NCI-H2171 treated with DMSO at 0.1 percent for 48 hours (cell line): ENCODE results near the gene ADAM17.
"Not testable (repeated sequence)": the region's sequence is repeated elsewhere in the genome, so short reads cannot be mapped to it uniquely, and the experiment has no call there.

Source experiments
- DNase-seq: peaks from one replicate; lab custom pipeline; 2025; lab: John Stamatoyannopoulos, UW

ADAM17 gene

DNA sequence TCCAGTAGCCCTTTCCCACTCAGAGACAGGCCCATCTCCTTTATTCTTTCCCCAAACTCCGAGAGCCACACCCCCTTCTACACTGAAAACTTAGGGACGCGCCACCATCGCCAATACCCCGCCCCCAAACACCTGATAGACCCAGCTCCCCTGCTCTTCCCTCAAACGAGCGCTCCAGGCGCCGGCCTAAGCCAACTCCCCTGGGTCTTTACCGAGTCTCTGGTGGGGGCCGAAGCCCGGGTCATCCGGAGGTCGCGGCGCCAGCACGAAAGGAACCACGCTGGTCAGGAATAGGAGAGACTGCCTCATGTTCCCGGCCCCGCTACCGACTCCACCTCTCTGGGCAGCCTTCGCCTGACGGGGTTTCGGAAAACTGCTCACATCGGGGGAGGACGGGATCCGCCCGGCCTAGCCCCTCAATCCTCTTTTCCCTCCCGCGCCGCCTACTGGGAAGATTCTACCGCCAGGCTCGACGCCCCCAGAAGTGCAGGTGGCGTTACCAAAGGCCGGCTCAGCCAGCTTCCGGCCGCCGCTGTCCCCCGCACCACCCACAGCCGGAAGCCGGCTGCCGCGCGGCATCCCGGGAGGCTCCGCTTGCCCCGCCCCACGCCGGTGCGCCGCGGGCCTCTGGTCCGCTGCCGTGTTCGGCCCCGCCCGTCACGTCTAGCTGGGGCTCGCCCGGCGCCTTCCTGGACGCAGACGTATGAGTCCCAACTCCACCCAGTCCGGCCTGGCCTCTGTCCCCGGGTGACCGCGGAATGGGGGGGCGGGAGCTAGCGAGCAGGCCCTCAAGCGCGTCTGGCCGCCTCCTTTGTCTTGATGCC, at the start of gene ADAM17:
TSS of gene ADAM17 (minus strand) at position 534 of the 824 bp plus-strand sequence. CDS start at position 309, 225 bp downstream.
- DNase-seq = peak; percentile 98

DNA sequence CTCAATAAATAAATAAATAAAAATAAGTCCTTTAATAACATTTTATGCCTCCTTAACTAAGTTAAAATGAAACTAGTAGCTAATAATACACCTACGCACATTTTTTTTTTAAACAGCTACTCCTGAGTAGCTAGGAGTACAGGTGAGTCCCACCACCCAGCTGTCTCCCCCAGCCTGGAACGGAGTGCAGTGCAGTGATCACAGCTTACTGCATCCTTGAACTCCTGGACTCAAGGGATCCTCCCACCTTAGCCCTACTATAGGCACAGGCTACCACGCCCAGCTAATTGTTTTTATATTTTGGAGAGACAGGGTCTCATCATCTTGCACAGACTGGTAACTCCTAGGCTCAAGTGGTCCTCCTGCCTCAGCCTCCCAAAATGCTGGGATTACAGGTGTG, 46.8 kb upstream of the ADAM17 start:
- no peak for DNase-seq

DNA sequence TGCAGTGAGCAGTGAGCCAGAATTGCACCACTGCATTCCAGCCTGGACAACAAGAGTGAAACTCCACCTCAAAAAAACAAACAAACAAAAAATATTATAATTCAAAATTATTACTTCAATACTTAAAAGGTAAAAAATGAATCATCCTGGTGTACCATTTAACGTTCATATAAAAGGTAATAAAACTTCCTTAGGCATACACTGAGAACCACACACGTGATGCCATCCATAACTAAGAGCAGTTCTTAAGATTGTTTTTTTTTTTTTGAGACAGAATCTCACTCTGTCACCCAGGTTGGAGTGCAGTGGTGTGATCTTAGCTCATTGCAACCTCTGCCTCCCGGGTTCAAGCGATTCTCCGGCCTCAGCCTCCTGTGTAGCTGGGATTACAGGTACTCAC, 45.8 kb upstream of the ADAM17 start:
- no peak for DNase-seq

DNA sequence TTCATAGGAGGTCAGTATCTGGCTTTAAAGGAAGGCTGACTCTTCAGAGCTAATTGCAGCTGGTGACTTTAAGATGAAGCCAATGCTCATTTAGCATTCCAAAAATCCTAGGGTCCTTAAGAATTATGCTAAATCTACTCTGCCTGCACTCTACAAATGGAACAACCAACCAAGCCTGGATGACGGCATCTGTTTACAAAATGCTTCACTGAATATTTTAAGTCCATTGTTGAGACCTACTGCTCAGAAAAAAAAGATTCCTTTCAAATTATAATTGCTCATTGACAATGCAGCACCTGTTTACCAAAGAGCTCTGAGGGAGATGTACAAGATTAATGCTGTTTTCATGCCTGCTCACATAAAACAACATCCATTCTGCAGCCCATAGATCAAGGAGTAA, 43.8 kb upstream of the ADAM17 start:
- no peak for DNase-seq

DNA sequence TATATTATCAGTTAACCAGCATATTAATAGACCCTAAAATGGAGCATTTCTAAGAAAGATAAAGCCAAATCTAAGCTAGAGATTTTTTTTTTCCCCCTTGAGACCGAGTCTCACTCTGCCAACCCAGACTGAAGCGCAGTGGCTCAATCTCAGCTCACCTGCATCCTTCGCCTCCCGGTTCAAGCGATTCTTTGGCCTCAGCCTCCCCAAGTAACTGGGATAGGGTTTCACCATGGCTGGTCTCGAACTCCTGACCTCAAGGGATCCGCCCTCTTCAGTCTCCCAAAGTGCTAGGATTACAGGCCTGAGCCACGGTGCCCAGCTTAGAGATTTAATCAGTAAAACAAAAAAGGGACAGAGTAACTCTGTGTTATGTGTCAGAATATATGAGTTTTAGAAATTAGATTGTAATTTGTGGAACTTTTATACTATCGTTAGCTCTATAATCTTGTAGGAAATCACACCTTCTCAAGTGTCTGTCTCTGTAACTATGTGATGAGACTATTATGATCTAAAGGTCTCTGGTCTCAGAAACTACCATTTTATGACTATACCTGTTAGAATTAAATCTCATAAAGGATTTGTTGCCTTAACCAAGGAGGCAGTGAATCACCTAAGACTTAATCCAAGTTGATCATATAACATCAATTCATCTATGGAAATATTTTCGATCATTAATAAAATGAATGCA, 41.1 kb upstream of the ADAM17 start:
- no peak for DNase-seq

DNA sequence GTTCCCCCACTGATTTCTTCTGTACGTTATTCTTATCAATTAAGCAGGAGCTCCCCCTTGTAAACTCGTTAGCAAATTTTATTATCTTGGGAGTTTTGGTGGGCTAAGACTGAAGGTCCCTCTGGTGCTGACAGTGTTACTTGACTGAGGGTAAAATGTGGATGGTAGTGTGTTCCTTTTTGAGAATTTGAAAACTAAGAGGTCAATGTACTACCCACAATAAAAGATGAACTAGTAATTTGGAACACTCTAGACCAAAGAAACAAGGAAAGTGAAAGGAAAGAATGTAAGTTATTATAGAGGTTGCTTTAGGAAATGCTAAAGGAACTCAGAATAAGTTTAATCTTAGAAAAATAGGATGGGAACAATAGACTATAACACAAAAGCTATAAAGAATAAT, 40.1 kb upstream of the ADAM17 start:
- no peak for DNase-seq

DNA sequence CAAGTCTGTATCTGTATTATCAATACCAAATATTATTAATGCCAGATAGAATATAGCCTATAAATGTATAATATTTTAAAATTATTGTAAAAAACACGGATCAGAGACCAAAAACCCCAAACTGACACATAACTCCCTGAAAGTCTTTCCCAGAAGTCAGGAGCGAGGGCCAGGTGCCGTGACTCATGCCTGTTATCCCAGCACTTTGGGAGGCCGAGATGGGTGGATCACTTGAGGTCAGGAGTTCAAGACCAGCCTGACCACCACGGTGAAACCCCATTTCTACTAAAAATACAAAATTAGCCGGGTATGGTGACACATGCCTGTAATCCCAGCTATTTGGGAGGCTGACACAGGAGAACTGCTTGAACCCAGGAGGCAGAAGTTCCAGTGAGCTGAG, 39.6 kb upstream of the ADAM17 start:
- not testable (repeated sequence) for DNase-seq

DNA sequence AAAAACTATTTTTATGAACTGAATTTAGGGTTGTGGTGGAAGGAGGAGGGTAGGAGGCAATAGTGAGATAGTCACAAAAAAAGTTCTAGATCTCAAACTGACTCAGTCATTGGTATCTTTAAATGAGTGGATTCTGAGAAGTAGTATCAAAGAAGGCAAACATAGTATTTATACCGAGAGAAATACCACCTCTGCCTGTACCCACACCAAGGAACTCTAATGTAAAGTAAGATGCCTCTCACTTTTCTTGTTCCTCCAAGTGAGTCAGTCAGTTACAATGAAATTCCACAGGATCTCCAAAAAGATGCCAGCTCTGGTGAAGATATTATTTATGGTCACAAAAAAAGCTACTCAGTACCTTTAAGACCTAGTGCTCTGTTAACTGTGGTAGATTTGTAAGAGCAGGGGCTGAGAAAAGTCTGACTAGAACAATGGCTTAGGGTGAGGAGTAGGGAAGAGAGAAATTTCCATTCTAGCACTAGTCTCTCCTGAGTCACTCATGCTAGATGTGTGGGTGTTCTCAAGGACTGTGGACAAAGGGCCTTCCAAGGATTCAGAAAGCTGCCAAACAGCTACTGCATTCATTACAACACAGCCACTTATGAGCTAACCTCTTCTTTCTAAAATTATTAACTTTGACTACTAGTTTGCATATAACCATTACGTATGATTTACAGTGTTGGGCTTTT, 38.9 kb upstream of the ADAM17 start:
- no peak for DNase-seq

DNA sequence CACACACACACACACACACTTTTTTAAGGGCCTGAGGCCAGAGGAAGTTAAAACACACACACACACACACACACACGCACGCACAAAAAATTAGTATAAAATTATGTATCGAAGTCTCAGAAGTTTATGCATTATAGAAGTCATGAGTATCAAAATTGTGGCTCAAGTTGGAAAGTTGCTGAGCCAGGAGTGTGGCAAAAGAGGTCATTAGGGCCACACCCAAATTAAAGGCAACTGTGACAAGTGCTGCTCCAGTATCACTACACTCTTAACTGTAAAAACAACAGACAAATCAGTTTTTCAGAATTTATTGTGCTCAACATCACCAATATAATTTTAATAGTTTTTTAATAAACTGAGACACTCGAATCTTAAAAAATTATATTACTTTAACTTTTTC, 38.3 kb upstream of the ADAM17 start:
- DNase-seq = no peak

DNA sequence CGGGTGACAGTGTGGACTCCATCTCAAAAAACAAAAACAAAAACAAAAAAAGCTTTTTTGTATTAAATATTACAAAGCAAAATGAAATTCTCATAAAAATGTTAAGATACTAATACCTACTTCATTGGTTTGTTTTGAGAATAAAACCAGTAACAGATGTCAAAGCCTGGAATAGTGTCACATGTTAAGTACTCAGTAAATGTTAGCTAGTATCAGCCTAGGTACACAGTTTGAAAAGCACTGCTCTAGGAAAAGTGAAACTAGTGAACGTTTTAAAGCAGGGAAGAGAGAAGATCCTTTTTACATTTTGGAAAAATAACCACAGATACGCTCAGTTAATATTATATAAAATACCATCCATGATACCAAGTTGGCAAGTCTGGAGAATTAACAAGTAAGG, 37.1 kb upstream of the ADAM17 start:
- no peak for DNase-seq

DNA sequence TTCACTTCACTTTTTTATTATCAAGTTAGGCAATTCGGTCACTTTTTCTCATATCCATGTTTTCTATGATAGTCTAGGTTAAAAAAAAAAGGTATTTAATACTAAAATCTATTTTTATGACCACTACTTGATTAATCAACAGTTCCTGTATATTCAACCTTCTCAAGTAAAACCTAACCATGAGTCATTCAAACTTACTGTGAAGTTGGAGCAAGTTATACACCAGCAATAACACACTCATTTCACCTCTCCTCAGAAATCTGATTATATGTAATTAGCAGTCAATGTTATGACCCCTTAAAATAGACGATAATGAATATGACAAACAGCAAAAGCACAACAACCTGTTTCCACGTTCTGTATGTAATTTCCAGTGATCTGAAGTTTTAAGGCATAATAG, 35.0 kb upstream of the ADAM17 start:
- DNase-seq = no peak

DNA sequence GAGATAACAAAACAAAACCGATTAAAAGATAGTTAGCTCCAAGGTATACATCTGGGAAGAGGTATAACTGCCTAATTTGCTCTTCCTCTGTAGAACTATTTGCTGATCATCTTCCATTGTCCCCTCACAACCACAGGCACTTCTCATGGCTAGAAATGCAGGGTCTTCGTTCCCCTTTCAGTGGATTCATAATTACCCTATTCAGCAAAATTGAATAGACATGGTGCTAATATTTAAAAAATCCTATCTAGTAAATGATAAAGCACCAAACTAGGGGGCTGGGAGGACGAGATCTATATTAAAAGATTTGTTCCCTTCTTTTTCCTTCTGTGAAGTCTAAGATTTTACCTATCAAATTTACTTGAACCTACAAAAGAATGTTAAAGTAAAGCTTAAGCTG, 30.8 kb upstream of the ADAM17 start:
- no peak for DNase-seq

DNA sequence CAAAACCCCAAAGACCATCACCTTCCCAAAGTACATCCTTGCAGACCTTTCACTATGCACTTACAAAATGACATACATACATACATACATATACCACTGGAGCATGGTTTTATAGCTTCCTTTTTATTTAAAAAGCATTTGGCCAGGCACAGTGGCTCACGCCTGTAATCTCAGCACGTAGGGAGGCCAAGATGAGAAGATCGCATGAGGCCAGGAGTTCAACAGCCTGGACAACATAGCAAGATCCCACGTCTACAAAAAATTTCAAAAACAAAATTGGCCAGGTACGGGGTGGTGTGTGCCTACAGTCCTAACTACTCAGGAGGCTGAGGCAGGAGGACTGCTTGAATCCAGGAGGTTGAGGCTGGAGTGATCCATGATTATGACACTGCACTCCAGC, 29.9 kb upstream of the ADAM17 start:
- DNase-seq = no peak

DNA sequence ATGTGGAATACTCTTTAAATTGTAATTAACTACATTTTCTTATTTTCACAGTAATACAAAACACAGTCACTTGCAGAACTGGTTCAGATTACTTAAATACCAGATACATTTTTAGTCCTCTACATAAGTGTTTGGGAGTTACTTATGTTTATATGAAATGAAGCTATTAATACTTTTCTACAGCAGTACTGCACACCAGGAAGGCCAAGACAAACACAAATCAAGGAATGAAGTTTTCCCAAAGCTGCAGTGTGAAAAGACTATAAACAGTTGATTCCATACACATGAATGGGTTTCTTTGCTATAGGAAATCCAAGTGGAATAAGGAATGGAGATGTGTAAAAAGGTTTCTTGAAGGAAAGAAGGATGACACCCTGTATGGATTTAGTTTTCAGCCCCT, 29.3 kb upstream of the ADAM17 start:
- not testable (repeated sequence) for DNase-seq

DNA sequence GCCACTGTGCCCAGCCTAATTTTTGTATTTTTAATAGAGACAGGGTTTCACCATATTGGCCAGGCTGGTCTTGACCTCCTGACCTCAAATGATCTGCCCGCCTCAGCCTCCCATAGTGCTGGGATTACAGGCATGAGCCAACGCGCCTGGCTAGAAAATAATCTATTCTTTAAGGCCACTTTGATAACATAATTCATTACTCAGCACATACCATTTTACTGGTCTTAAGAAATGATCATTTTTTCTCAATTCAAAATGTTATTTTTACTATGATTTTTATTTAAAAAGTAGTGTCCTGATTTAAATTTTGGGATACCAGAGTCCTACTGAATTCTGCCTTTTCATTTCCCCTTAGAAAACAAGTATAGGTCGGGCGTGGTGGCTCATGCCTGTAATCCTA, 27.0 kb upstream of the ADAM17 start:
- DNase-seq = no peak

DNA sequence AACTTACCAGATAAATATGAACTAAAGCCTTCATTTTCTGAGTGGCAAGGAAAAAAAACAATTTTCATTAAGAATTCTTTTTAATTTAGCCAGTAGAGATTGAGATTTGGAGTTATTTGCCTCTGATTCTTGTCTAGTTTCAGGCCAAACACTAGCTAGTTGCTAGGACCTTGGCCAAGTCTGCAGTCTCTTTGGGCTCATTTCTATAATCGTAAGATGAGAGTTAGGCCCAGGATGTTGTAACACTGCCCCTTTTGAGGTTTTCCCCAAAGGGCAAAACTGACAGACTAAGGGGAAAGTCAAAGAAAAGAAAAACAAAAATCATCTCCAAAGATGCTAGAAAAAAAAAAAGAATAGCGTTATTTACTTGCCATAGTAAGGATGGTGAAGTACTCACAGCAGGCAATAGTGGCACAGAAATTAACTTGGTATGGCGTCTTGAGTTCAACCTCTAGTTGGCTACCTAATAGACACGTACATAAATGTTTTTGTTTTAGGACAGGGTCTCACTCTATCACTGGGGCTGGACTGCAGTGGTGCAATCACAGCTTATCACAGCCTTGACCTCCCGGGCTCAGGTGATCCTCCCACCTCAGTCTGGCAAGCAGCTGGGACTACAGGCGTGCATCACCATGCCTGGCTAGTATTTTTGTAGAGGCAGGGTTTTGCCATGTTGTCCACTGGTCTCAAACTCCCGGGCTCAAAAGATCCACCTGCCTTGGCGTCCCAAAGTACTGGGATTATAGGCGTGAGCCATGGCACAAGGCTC, 23.0 kb upstream of the ADAM17 start:
- DNase-seq = no peak

DNA sequence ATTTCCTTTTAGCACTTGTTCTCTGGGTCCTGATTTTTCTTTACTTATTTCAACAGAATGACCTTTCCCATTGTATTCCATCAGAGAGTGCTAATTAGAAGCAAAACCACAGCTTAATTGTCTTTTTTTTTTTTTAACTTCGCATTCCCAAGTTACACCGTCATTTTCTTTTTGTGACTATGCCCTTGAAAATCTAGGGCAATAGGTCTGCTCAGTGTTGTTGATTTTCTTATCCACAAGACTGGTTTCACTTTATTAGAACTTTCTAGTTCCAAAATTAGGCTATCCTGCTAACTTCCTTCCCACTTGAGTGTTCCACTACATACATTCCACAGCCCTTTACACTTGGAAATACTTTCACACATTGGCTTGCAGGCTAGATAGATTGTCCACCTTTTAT, 18.7 kb upstream of the ADAM17 start:
- no peak for DNase-seq

DNA sequence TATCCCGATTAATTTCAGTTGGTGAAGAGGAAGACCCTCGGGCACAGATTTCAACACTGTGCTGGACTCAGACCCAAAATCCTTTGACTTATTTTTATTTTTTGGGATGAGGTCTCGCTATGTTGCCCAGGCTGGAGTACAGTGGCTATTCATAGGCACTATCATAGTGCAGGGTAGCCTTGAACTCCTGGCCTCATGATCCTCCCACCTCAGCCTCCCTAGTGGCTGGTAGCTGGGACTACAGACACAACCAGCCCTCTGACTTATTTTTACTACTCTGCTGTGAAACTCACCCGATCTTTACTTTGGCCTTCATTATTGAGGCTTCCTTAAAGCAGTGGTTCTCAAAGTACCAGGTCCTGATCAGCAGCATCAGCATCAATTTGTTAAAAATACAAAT, 18.2 kb upstream of the ADAM17 start:
- DNase-seq = no peak

DNA sequence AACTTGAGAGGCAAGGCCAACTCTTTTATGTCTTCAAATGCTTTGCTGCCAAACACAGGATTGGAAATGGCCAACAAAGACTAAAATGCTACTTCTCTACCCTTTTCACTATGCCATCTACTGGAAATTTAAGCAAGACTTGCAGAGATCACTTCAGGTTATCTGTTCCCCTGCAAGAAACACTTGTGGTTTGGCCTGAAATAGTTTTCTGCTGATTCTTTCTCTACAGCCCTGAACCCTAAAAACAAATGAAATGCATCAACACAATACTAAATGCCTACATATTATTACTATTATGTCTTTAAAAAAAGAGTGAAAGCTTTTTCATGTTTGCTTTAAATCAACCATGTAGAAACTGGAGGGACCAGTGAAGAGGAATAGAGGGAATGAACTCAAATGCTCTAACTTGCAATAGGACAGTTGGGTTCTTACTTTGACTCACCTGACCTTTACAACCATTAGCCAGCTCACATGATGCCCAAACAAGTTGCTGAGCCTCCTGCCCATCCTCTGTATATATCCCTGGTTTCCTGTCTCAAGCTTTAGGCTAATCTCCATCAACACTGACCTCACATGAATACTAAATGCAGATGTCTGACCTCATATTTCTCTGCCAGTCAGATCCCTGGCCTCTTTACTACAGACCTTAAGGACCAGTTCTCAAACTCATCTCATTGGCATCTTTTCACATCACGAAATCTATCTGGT, 17.5 kb upstream of the ADAM17 start:
- no peak for DNase-seq

DNA sequence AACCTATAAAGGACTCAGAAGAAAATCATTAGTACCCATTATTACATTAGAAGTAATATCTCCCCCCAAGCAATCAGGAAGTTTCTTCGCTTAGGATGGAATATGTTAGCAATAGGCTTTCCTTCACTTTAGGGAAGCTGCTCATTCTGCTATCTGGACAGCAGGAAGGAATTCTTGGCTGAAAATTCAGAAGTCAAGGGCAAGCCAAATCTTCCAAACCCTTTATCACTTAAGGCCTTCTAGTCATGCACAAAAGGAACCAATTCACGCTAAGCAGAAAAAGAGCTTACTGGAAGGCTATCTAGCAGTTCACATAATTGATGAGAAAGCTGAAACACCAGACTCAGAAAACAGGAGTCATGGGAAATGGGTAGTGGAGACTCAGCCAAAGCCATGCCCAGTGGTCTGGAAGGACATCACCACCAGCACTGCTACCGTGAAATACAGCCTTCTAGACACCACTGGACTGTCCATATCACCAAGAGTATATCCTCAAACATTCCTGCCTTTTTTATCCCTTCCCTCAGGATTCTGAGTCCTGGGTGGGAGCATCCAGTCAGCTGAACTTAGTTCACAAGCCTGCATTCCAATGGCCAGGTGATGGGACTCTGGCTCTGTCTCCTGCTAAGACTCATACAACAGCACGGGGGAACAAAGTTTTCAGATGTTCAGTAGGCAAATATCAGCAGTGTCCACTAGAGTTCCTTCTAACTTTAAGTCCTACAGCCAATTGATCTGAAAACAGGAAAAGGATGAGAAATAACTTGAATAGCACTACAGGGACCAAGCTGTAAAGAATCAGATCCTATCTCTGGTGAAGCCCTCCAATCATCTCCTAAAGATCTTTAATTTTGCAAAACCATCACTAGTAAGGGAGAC, 14.8 kb upstream of the ADAM17 start:
- no peak for DNase-seq
